KMS-11 (cell line): ENCODE measurements around the gene ARHGDIB.

Experiments used
- H2AFZ ChIP-seq: fragments of 200-600 bp; sonication (generic); 2 replicates; pipeline ENCODE4 v1.6.1; 2016; ENCODE audit warnings: antibody characterized with exemption, mixed run types, low read depth
- H3K27ac ChIP-seq: fragments of 200-600 bp; sonication (generic); 2 replicates; pipeline ENCODE4 v1.6.1; 2016; ENCODE audit warnings: mild to moderate bottlenecking, mixed run types
- H3K27me3 ChIP-seq: fragments of 200-600 bp; sonication (generic); 2 replicates; pipeline ENCODE4 v1.6.1; 2017; ENCODE audit warnings: mild to moderate bottlenecking, low read depth, mixed run types, moderate library complexity; ENCODE audit not compliant: insufficient read depth
- H3K36me3 ChIP-seq: fragments of 200-600 bp; sonication (generic); 2 replicates; pipeline ENCODE4 v1.6.1; 2017; ENCODE audit warnings: mild to moderate bottlenecking, mixed run types; ENCODE audit not compliant: insufficient read depth
- H3K4me1 ChIP-seq: fragments of 200-600 bp; sonication (generic); 2 replicates; pipeline ENCODE4 v1.6.1; 2016; ENCODE audit warnings: mild to moderate bottlenecking, low read depth, mixed run types; ENCODE audit not compliant: poor library complexity, severe bottlenecking
- H3K4me2 ChIP-seq: fragments of 200-600 bp; sonication (generic); 2 replicates; pipeline ENCODE4 v1.7.0; 2016; ENCODE audit warnings: mild to moderate bottlenecking, mixed run types
- H3K4me3 ChIP-seq: fragments of 200-600 bp; sonication (generic); IDR thresholded peaks from 2 replicates; pipeline ENCODE4 v1.6.1; 2017; ENCODE audit warnings: low read depth, low read length, mixed read lengths; ENCODE audit not compliant: insufficient read depth
- H3K79me2 ChIP-seq: fragments of 200-600 bp; sonication (generic); 2 replicates; pipeline ENCODE4 v1.6.1; 2016; ENCODE audit warnings: low read depth, mixed run types; ENCODE audit not compliant: insufficient read depth
- H3K9ac ChIP-seq: fragments of 200-600 bp; sonication (generic); 2 replicates; pipeline ENCODE4 v1.6.1; 2016; ENCODE audit warnings: mild to moderate bottlenecking, mixed run types
- H4K20me1 ChIP-seq: fragments of 200-600 bp; sonication (generic); 2 replicates; pipeline ENCODE4 v1.6.1; 2016; ENCODE audit warnings: mild to moderate bottlenecking, mixed run types; ENCODE audit not compliant: insufficient read depth
- CTCF ChIP-seq: fragments of 200-600 bp; sonication (generic); conservative IDR thresholded peaks from 2 replicates; pipeline ENCODE4 v1.6.1; 2017; ENCODE audit warnings: low read depth, mild to moderate bottlenecking, antibody characterized with exemption, low read length, moderate library complexity, mixed read lengths

ARHGDIB gene

DNA sequence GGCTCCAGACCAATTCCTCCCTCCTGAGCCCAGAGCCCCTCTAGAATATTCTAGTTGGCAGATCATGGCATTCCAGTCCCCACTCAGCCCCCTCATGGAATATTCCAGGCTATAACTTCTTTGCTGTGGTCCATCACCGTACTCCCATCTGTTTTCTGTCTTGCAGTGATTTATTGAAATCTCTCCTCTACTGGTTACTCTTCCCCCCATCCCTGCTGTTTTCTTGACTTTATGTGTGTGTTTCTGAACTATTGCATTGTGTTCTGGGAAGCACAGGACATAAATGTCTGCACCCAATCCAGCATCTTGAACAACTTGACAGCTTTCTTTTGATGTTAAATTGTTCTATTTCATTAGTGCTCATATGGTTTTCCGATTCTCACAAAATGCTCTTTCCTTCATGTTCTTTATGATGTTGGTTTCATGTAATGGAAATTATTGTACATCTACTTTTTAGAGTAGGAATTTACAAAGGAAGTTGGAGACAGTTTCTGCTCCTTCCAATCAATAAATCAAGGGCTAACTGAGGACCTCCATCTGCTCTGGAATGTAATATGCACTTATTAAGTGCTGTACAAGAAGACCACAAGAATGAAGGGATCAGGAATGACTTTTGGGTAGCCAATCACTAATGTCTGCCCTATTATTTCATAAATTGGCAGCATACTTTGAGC lies 37.8 kb upstream of the ARHGDIB start:
- H3K27me3 ChIP-seq = no peaks in the 10 kb centered on the region
- H2AFZ ChIP-seq = no peak overlapping the region

DNA sequence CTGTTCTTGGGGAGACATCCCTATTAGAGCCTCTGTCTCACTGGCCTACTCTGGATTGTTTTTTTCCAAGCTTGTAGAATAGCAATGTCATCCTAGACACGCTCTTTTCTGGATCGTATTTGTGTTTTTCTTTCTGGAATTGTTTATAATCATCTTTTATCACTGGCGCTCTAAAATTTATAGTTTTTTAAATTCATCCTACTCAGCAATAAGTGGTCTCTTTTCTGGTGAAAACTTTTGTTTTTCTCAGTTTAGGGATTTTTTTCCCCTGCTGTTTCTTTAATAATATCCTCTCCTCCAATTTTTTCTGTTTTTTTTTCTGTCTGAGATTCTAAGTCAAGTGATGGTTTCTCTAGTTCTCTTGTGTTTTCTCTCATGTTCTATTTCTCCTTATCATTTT lies 36.6 kb upstream of the ARHGDIB start:
- Histone ChIP-seq H4K20me1 (no peaks in the 10 kb centered on the region), H3K36me3 (no peaks in the 10 kb centered on the region), H3K27me3 (no peaks in the 10 kb centered on the region), H3K27ac (no peak overlapping the region), H2AFZ (no peak overlapping the region), H3K4me3 (no peak overlapping the region), H3K79me2 (no peaks in the 10 kb centered on the region), H3K4me1 (peaks cover 3% of the 10 kb centered on the region), H3K4me2 (no peak overlapping the region), H3K9ac (no peak overlapping the region)
- TF ChIP-seq CTCF = no peak

More for the DNA sequence above, 37.8 kb upstream of the ARHGDIB start:
- Histone ChIP-seq H3K27ac (no peak overlapping the region), H3K79me2 (no peaks in the 10 kb centered on the region), H3K36me3 (no peaks in the 10 kb centered on the region), H3K4me1 (peaks cover 3% of the 10 kb centered on the region), H4K20me1 (no peaks in the 10 kb centered on the region), H3K4me2 (no peak overlapping the region), H3K9ac (no peak overlapping the region), H3K4me3 (no peak overlapping the region)
- TF ChIP-seq CTCF = no peak

DNA sequence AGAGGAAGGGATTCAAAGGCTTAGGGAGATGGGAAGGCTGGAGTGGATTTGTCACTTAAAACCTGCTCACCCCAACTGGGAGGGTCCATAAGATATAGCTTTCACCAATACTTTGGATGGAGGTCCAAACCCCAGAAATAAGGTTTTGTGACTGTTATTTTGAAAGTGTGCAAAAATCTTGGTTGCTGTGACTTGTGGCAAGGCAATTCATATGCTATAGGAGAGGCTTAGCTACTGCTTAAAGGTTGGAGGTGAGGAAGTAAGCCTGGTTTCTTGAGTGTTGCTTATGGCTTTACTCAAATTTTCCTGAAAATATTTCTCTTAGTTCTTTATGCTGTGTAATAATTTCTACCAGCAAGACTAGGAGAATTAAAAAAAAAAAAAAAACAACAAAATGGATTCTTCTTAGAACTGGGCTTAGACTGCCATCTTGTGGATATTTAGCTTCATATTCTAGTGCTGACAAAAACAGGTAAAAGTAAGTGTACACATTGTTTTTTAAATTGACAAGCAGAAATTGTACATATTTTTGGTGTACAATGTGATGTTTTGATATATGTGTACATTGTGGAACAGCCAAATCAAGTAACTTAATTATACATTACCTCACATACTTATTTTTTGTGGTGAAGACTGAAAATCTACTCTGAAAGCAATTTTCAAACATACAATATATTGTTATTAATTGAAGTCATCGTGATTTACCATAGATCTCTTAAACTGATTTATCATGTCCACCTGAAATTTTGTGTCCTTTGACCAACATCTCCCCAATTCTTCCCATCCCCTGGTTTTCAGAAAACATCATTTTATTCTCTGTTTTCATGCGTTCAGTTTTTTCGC lies 34.4 kb upstream of the ARHGDIB start:
- no peak overlapping the region for H3K9ac ChIP-seq
- H3K4me1 ChIP-seq = peaks cover 3% of the 10 kb centered on the region
- peak; percentile 65 for TF ChIP-seq CTCF
- no peak overlapping the region for H3K4me2 ChIP-seq
- H4K20me1 ChIP-seq = no peaks in the 10 kb centered on the region
- no peak overlapping the region for H2AFZ ChIP-seq
- H3K79me2 ChIP-seq = no peaks in the 10 kb centered on the region
- no peak overlapping the region for H3K4me3 ChIP-seq
- no peak overlapping the region for H3K27ac ChIP-seq
- H3K36me3 ChIP-seq = no peaks in the 10 kb centered on the region
- no peaks in the 10 kb centered on the region for H3K27me3 ChIP-seq

DNA sequence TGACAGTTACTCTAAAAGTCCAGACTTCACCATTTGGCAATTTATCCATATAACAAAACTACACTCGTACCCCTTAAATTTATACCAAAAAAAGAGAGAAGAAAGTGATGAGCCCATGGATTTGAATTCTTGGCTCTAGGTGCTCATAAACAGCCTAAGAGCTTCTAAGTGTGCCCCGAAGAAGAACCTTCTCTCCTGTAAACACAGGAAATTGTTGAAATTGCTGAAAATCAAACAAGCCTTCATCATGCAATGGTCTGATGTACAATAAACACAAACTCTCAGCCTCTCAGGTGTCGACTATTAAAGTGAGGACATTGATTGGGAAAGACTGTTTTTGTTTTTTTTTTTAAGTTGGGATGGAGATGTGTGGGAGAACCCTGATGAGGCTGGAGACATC lies 33.2 kb upstream of the ARHGDIB start:
- H3K4me1 ChIP-seq = peaks cover 3% of the 10 kb centered on the region
- no peak overlapping the region for H3K4me2 ChIP-seq
- no peaks in the 10 kb centered on the region for H4K20me1 ChIP-seq
- H2AFZ ChIP-seq = no peak overlapping the region
- H3K36me3 ChIP-seq = no peaks in the 10 kb centered on the region
- no peak overlapping the region for H3K27ac ChIP-seq
- H3K9ac ChIP-seq = no peak overlapping the region
- no peaks in the 10 kb centered on the region for H3K27me3 ChIP-seq
- TF ChIP-seq CTCF = no peak
- H3K4me3 ChIP-seq = no peak overlapping the region
- no peaks in the 10 kb centered on the region for H3K79me2 ChIP-seq
